Right kidney (tissue), 1 donor: ENCODE data around the gene GSC.
A peak's percentile ranks its signal among the peaks of the same experiment; 100 is the strongest.
"Not testable (repeated sequence)": the region's sequence is repeated elsewhere in the genome, so short reads cannot be mapped to it uniquely, and the experiment has no call there.

Source experiments
- DNase-seq: peaks from one replicate; pipeline ENCODE4 v3.0.0-alpha.2; 2016

Gene GSC

GRCh38 chr14:94771906-94772490 lies 2.1 kb upstream of the GSC start:
- peak; percentile 55 for DNase-seq

- peak; percentile 83 for DNase-seq
Observed at GRCh38 chr14:94771158-94771905, 1.4 kb upstream of the GSC start.

GRCh38 chr14:94770815-94771157 lies 873 bp upstream of the GSC start:
- no peak for DNase-seq

- peak; percentile 44 for DNase-seq
Observed at GRCh38 chr14:94770251-94770749, 387 bp upstream of the GSC start.

- peak; percentile 74 for DNase-seq
Observed at GRCh38 chr14:94768521-94769390, 1.2 kb downstream of the GSC start.

- DNase-seq: no peak
Observed at GRCh38 chr14:94768141-94768520, 1.8 kb downstream of the GSC start.

GRCh38 chr14:94767321-94767878 lies 2.5 kb downstream of the GSC start:
- peak; percentile 50 for DNase-seq

- DNase-seq: no peak
Observed at GRCh38 chr14:94764573-94764972, 5.3 kb downstream of the GSC start.

- DNase-seq: no peak
Observed at GRCh38 chr14:94762431-94762830, 7.5 kb downstream of the GSC start.

GRCh38 chr14:94761997-94762377 lies 7.9 kb downstream of the GSC start:
- DNase-seq: no peak

- DNase-seq: no peak
Observed at GRCh38 chr14:94761348-94761996, 8.4 kb downstream of the GSC start.

GRCh38 chr14:94756310-94756882 lies 13.5 kb downstream of the GSC start:
- no peak for DNase-seq

- DNase-seq: no peak
Observed at GRCh38 chr14:94754391-94754942, 15.4 kb downstream of the GSC start.

GRCh38 chr14:94752591-94753436 lies 17.1 kb downstream of the GSC start:
- no peak for DNase-seq

GRCh38 chr14:94751956-94752355 lies 18.0 kb downstream of the GSC start:
- no peak for DNase-seq

- no peak for DNase-seq
Observed at GRCh38 chr14:94751321-94751720, 18.6 kb downstream of the GSC start.

GRCh38 chr14:94750371-94750770 lies 19.5 kb downstream of the GSC start:
- DNase-seq: no peak

- DNase-seq: peak; percentile 58
Observed at GRCh38 chr14:94748667-94749347, 21.1 kb downstream of the GSC start.

GRCh38 chr14:94747739-94748138 lies 22.2 kb downstream of the GSC start:
- DNase-seq: no peak

- DNase-seq: not testable (repeated sequence)
Observed at GRCh38 chr14:94747153-94747552, 22.8 kb downstream of the GSC start.
